Activated T-cell treated with anti-CD3 and anti-CD28 coated beads, Interleukin-2, amount 50 U/mL, for 4 hours (primary cell): ENCODE data around the gene RALBP1. TPM values are rescaled to one million over a fixed set of nuclear protein-coding genes. Genes with fewer than 3 reads are reported as not detected.

Experiments
- ATAC-seq, 2 donors: fragments of 200-7000 bp; cut with Tn5 transposase; one replicate each; pipeline ENCODE4 v1.10.0; 2021
- DNase-seq: peaks from one replicate; pipeline ENCODE4 v3.0.0-alpha.2; 2020
- H3K27me3 Mint-ChIP-seq: one replicate; pipeline ENCODE4 v1.8.0; 2021; ENCODE audit warnings: low read depth, mixed read lengths
- H3K36me3 Mint-ChIP-seq: one replicate; pipeline ENCODE4 v1.8.0; 2022; ENCODE audit warnings: mixed read lengths; ENCODE audit not compliant: insufficient read depth
- H3K4me1 Mint-ChIP-seq: one replicate; pipeline ENCODE4 v1.8.0; 2021; ENCODE audit warnings: low read depth, mixed read lengths
- H3K4me3 Mint-ChIP-seq: one replicate; pipeline ENCODE4 v1.8.0; 2021; ENCODE audit warnings: mild to moderate bottlenecking, moderate library complexity, mixed read lengths
- H3K9me3 Mint-ChIP-seq: one replicate; pipeline ENCODE4 v1.8.0; 2021; ENCODE audit warnings: mixed read lengths
- total RNA-seq, 3 donors: library from RNA; stranded (reverse); gene quantifications; one replicate each; pipeline ENCODE4 v1.2.1, GENCODE V29; 2021

The RALBP1 gene
- total RNA-seq, 3 donors from 2014 or later: 31.1 to 32.6 (median 31.7) TPM

GRCh38 chr18:9559253-9559652 lies 83.9 kb downstream of the RALBP1 start:
- Mint-ChIP-seq H3K27me3 (no peaks in the 10 kb centered on the region), H3K36me3 (peaks cover 50% of the 10 kb centered on the region), H3K4me1 (no peaks in the 10 kb centered on the region), H3K4me3 (no peak overlapping the region), H3K9me3 (no peaks in the 10 kb centered on the region)
- no peak for DNase-seq
- ATAC-seq: no peak

GRCh38 chr18:9561759-9562158 lies 86.4 kb downstream of the RALBP1 start:
- no peak for DNase-seq
- Mint-ChIP-seq H3K36me3 (peaks cover 40% of the 10 kb centered on the region), H3K4me1 (no peaks in the 10 kb centered on the region), H3K9me3 (no peaks in the 10 kb centered on the region), H3K27me3 (no peaks in the 10 kb centered on the region), H3K4me3 (no peak overlapping the region)
- ATAC-seq: no peak

- H3K4me3 Mint-ChIP-seq: no peak overlapping the region
- no peaks in the 10 kb centered on the region for H3K9me3 Mint-ChIP-seq
- DNase-seq: no peak
- H3K4me1 Mint-ChIP-seq: no peaks in the 10 kb centered on the region
- no peaks in the 10 kb centered on the region for H3K27me3 Mint-ChIP-seq
- H3K36me3 Mint-ChIP-seq: peaks cover 37% of the 10 kb centered on the region
- ATAC-seq: no peak
These were observed 87.3 kb downstream of the RALBP1 start for GRCh38 chr18:9562584-9562983.

GRCh38 chr18:9563331-9563730 lies 88.0 kb downstream of the RALBP1 start:
- Mint-ChIP-seq H3K27me3 (no peaks in the 10 kb centered on the region), H3K4me3 (no peak overlapping the region), H3K9me3 (no peaks in the 10 kb centered on the region), H3K36me3 (peaks cover 32% of the 10 kb centered on the region), H3K4me1 (no peaks in the 10 kb centered on the region)
- DNase-seq (no peak), ATAC-seq (no peak)

- Mint-ChIP-seq H3K4me3 (no peak overlapping the region), H3K4me1 (no peaks in the 10 kb centered on the region), H3K9me3 (no peaks in the 10 kb centered on the region), H3K27me3 (no peaks in the 10 kb centered on the region), H3K36me3 (peaks cover 33% of the 10 kb centered on the region)
- DNase-seq (no peak), ATAC-seq (no peak)
These were observed 90.1 kb downstream of the RALBP1 start for GRCh38 chr18:9565407-9565806.

- Mint-ChIP-seq H3K4me1 (no peaks in the 10 kb centered on the region), H3K27me3 (no peaks in the 10 kb centered on the region)
These were observed 92.9 kb downstream of the RALBP1 start for GRCh38 chr18:9568186-9568585.

GRCh38 chr18:9569178-9569577 lies 93.9 kb downstream of the RALBP1 start:
- H3K4me3 Mint-ChIP-seq: no peak overlapping the region
- no peaks in the 10 kb centered on the region for H3K4me1 Mint-ChIP-seq
- no peaks in the 10 kb centered on the region for H3K27me3 Mint-ChIP-seq
- DNase-seq: no peak
- no peak for ATAC-seq
- H3K36me3 Mint-ChIP-seq: peaks cover 29% of the 10 kb centered on the region
- no peaks in the 10 kb centered on the region for H3K9me3 Mint-ChIP-seq

More at GRCh38 chr18:9568186-9568585, 92.9 kb downstream of the RALBP1 start:
- Mint-ChIP-seq H3K9me3 (no peaks in the 10 kb centered on the region), H3K4me3 (no peak overlapping the region), H3K36me3 (peaks cover 31% of the 10 kb centered on the region)
- ATAC-seq (no peak), DNase-seq (no peak)

- peaks cover 35% of the 10 kb centered on the region for H3K36me3 Mint-ChIP-seq
- ATAC-seq: no peak
- no peaks in the 10 kb centered on the region for H3K9me3 Mint-ChIP-seq
- no peak overlapping the region for H3K4me3 Mint-ChIP-seq
- DNase-seq: no peak
- H3K27me3 Mint-ChIP-seq: no peaks in the 10 kb centered on the region
- H3K4me1 Mint-ChIP-seq: no peaks in the 10 kb centered on the region
These were observed 94.9 kb downstream of the RALBP1 start for GRCh38 chr18:9570255-9570654.

- H3K27me3 Mint-ChIP-seq: no peaks in the 10 kb centered on the region
- H3K9me3 Mint-ChIP-seq: no peaks in the 10 kb centered on the region
- ATAC-seq: no peak
- no peak overlapping the region for H3K4me3 Mint-ChIP-seq
- H3K4me1 Mint-ChIP-seq: no peaks in the 10 kb centered on the region
- no peak for DNase-seq
- H3K36me3 Mint-ChIP-seq: peaks cover 40% of the 10 kb centered on the region
These were observed 96.2 kb downstream of the RALBP1 start for GRCh38 chr18:9571546-9571945.

GRCh38 chr18:9574473-9575115 lies 99.3 kb downstream of the RALBP1 start:
- peaks cover 36% of the 10 kb centered on the region for H3K36me3 Mint-ChIP-seq
- H3K9me3 Mint-ChIP-seq: no peaks in the 10 kb centered on the region
- no peak for DNase-seq
- H3K4me1 Mint-ChIP-seq: no peaks in the 10 kb centered on the region
- no peak for ATAC-seq
- H3K4me3 Mint-ChIP-seq: no peak overlapping the region
- H3K27me3 Mint-ChIP-seq: no peaks in the 10 kb centered on the region

DNA sequence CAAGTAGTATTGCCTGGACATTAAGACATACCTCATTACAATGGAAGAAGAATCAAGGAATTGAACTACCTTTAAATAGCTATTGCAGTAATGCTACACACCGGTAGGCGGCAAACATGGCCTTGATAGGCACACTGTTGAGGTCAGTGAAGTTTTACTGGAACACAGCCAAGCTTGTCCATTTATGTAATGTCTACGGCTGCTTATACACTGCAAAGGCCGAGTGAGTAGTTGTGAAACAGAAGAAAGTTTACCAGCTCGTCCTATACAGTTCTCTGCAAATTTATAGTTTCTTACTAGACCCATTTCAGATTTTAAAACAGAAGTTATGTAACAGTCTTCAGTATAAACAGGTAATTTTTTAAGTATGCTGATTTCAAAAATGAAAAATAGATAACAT lies 100.2 kb downstream of the RALBP1 start:
- Mint-ChIP-seq H3K9me3 (no peaks in the 10 kb centered on the region), H3K4me1 (no peaks in the 10 kb centered on the region), H3K36me3 (peaks cover 33% of the 10 kb centered on the region), H3K4me3 (no peak overlapping the region), H3K27me3 (no peaks in the 10 kb centered on the region)
- DNase-seq (no peak), ATAC-seq (no peak)

GRCh38 chr18:9577361-9577760 lies 102.0 kb downstream of the RALBP1 start:
- no peaks in the 10 kb centered on the region for H3K27me3 Mint-ChIP-seq
- no peak for DNase-seq
- ATAC-seq: no peak
- H3K4me3 Mint-ChIP-seq: no peak overlapping the region
- H3K36me3 Mint-ChIP-seq: peaks cover 40% of the 10 kb centered on the region
- H3K4me1 Mint-ChIP-seq: no peaks in the 10 kb centered on the region
- peaks cover 11% of the 10 kb centered on the region for H3K9me3 Mint-ChIP-seq

DNA sequence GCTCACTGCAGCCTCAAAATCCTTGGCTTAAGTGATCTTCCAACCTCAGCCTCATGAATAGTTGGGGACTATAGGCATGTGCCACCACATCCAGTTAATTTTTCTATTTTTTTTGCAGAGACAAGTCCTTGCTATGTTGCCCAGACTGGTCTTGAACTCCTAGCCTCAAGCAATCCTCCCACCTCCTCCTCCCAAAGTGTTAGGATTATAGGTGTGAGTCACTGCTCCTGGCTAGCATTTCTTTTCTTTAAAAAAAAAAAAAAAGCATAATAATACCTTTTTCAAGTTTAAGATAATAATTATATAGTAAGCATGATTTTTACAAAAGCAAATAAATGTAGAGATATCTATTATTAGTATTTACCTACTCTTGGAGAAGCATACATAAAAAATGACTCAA lies 103.0 kb downstream of the RALBP1 start:
- ATAC-seq (no peak), DNase-seq (no peak)
- Mint-ChIP-seq H3K36me3 (peaks cover 48% of the 10 kb centered on the region), H3K9me3 (peaks cover 14% of the 10 kb centered on the region), H3K27me3 (no peaks in the 10 kb centered on the region), H3K4me1 (no peaks in the 10 kb centered on the region), H3K4me3 (no peak overlapping the region)

GRCh38 chr18:9581667-9582066 lies 106.4 kb downstream of the RALBP1 start:
- Mint-ChIP-seq H3K36me3 (peaks cover 52% of the 10 kb centered on the region), H3K27me3 (no peaks in the 10 kb centered on the region), H3K9me3 (peaks cover 14% of the 10 kb centered on the region), H3K4me1 (no peaks in the 10 kb centered on the region), H3K4me3 (no peak overlapping the region)
- ATAC-seq: no peak
- no peak for DNase-seq

DNA sequence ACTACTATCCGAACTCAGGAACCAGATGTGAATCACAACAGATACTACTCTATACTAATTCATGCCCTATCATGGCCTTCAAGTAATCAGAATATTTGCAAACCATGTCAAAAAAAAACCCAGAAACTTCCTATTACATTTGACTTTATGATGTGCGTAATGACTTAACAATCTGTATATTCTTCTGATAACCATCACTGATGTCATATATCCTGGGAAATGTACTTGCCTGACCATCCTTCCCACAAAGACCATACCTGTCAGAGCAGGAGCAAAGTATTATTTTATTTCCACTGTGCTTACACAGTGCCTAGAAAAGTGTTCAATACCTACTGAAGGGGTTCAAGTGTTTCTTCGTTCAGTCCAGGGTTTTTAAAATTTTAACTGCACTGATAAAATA lies 111.5 kb downstream of the RALBP1 start:
- DNase-seq (no peak), ATAC-seq (no peak)
- no peak overlapping the region for H3K4me3 Mint-ChIP-seq
- H3K9me3 Mint-ChIP-seq: peaks cover 7% of the 10 kb centered on the region
- no peaks in the 10 kb centered on the region for H3K4me1 Mint-ChIP-seq
- no peaks in the 10 kb centered on the region for H3K27me3 Mint-ChIP-seq
- peaks cover 55% of the 10 kb centered on the region for H3K36me3 Mint-ChIP-seq
